ENCODE measurements around the gene AJUBA.

The AJUBA gene

GRCh38 chr14:22978981-22979671 lies 3.2 kb downstream of the AJUBA start:
- TF ChIP-seq BHLHE40 (IDR thresholded peaks at IDR 0.05; ENCODE audit: borderline replicate concordance) (no peak), ZNF384 (IDR thresholded peaks at IDR 0.05) (no peak), L3MBTL2 (conservative IDR thresholded peaks at IDR 0.05) (no peak), TARDBP (IDR thresholded peaks at IDR 0.05) (no peak), HDGF (IDR thresholded peaks at IDR 0.05; ENCODE audit: borderline replicate concordance) (no peak), PKNOX1 (IDR thresholded peaks at IDR 0.05) (no peak), ELF4 (IDR thresholded peaks at IDR 0.05) (no peak), NFRKB (IDR thresholded peaks at IDR 0.05) (no peak), FOXA1 (IDR thresholded peaks at IDR 0.05) (no peak), SP1 (IDR thresholded peaks at IDR 0.05) (no peak), FOXM1 (IDR thresholded peaks at IDR 0.05; ENCODE audit: borderline replicate concordance) (no peak), LEF1 (IDR thresholded peaks at IDR 0.05; ENCODE audit: borderline replicate concordance) (no peak), ARNT (IDR thresholded peaks at IDR 0.05) (no peak), FOXK2 (IDR thresholded peaks at IDR 0.05) (no peak), CTBP1 (IDR thresholded peaks at IDR 0.05; ENCODE audit: borderline replicate concordance) (no peak), SUZ12 (IDR thresholded peaks at IDR 0.05) (no peak)
- no peak for DNase-seq (ENCODE audit: extremely low spot score)
- ChIA-PET CTCF (interaction anchor here (2.2 to 3.3 kb wide), 2 partner anchors 7 to 16 kb away, joined by 4 to 29 read pairs; no protein-coding TSS in a partner anchor), POLR2A (interaction anchor here (1.2 to 4.2 kb wide), 5 partner anchors 11 to 342 kb away, joined by 3 to 27 read pairs (median 15); partner anchors contain the start of gene HAUS4)

GRCh38 chr14:22978487-22978837 lies 3.9 kb downstream of the AJUBA start:
- DNase-seq (ENCODE audit: extremely low spot score) = no peak
- ChIA-PET POLR2A (interaction anchor here (0.9 to 3.9 kb wide), 8 partner anchors 10 to 342 kb away, joined by 3 to 27 read pairs (median 16); partner anchors contain the start of genes CDH24, HAUS4 and PRMT5), CTCF (interaction anchor here (1.5 to 3.3 kb wide), 4 partner anchors 8 to 90 kb away, joined by 4 to 29 read pairs (median 8); no protein-coding TSS in a partner anchor)
- no peak for TF ChIP-seq FOXA1 (IDR thresholded peaks at IDR 0.05)
- no peak for TF ChIP-seq ARNT (IDR thresholded peaks at IDR 0.05)
- no peak for TF ChIP-seq SP1 (IDR thresholded peaks at IDR 0.05)
- no peak for TF ChIP-seq NFRKB (IDR thresholded peaks at IDR 0.05)
- TF ChIP-seq TARDBP (IDR thresholded peaks at IDR 0.05) = no peak
- TF ChIP-seq PKNOX1 (IDR thresholded peaks at IDR 0.05) = no peak
- no peak for TF ChIP-seq FOXK2 (IDR thresholded peaks at IDR 0.05)

GRCh38 chr14:22977684-22978486 lies 4.5 kb downstream of the AJUBA start:
- no peak for DNase-seq (ENCODE audit: extremely low spot score)
- CTCF ChIA-PET = interaction anchor here (1.3 to 3.3 kb wide), 6 partner anchors 9 to 91 kb away, joined by 4 to 29 read pairs (median 7); no protein-coding TSS in a partner anchor
- TF ChIP-seq L3MBTL2 (conservative IDR thresholded peaks at IDR 0.05) = no peak
- no peak for TF ChIP-seq ELF4 (IDR thresholded peaks at IDR 0.05)
- no peak for TF ChIP-seq ARNT (IDR thresholded peaks at IDR 0.05)
- no peak for TF ChIP-seq CTBP1 (IDR thresholded peaks at IDR 0.05; ENCODE audit: borderline replicate concordance)
- no peak for TF ChIP-seq FOXA1 (IDR thresholded peaks at IDR 0.05)
- TF ChIP-seq ZNF384 (IDR thresholded peaks at IDR 0.05) = no peak
- TF ChIP-seq SP1 (IDR thresholded peaks at IDR 0.05) = no peak
- no peak for TF ChIP-seq FOXM1 (IDR thresholded peaks at IDR 0.05; ENCODE audit: borderline replicate concordance)
- no peak for TF ChIP-seq HDGF (IDR thresholded peaks at IDR 0.05; ENCODE audit: borderline replicate concordance)
- no peak for TF ChIP-seq TARDBP (IDR thresholded peaks at IDR 0.05)
- TF ChIP-seq BHLHE40 (IDR thresholded peaks at IDR 0.05; ENCODE audit: borderline replicate concordance) = no peak
- TF ChIP-seq LEF1 (IDR thresholded peaks at IDR 0.05; ENCODE audit: borderline replicate concordance) = no peak
- TF ChIP-seq FOXK2 (IDR thresholded peaks at IDR 0.05) = no peak
- POLR2A ChIA-PET = interaction anchor here (0.9 to 7.3 kb wide), 14 partner anchors 6 to 343 kb away, joined by 3 to 56 read pairs (median 7); partner anchors contain the start of genes AJUBA, CDH24, HAUS4 and PRMT5

GRCh38 chr14:22977434-22977683 lies 5.0 kb downstream of the AJUBA start:
- no peak for DNase-seq (ENCODE audit: extremely low spot score)
- POLR2A ChIA-PET = interaction anchor here (1.0 to 7.3 kb wide), 16 partner anchors 7 to 118 kb away, joined by 3 to 56 read pairs (median 6); partner anchors contain the start of genes AJUBA, C14orf119, CDH24 and HAUS4
- CTCF ChIA-PET = interaction anchor here (1.2 to 3.3 kb wide), 7 partner anchors 9 to 91 kb away, joined by 5 to 29 read pairs (median 7); no protein-coding TSS in a partner anchor
- TF ChIP-seq BHLHE40 (IDR thresholded peaks at IDR 0.05; ENCODE audit: borderline replicate concordance) (no peak), FOXA1 (IDR thresholded peaks at IDR 0.05) (no peak), FOXK2 (IDR thresholded peaks at IDR 0.05) (no peak), FOXM1 (IDR thresholded peaks at IDR 0.05; ENCODE audit: borderline replicate concordance) (no peak)

- CTCF ChIA-PET = interaction anchor here (0.7 to 3.3 kb wide), 8 partner anchors 10 to 95 kb away, joined by 3 to 29 read pairs (median 7); no protein-coding TSS in a partner anchor
- POLR2A ChIA-PET = interaction anchor here (1.0 to 7.3 kb wide), 17 partner anchors 7 to 119 kb away, joined by 3 to 56 read pairs (median 5); partner anchors contain the start of genes AJUBA, C14orf119, CDH24 and HAUS4
- TF ChIP-seq L3MBTL2 (conservative IDR thresholded peaks at IDR 0.05) (no peak), PKNOX1 (IDR thresholded peaks at IDR 0.05) (no peak), BHLHE40 (IDR thresholded peaks at IDR 0.05; ENCODE audit: borderline replicate concordance) (no peak), HDGF (IDR thresholded peaks at IDR 0.05; ENCODE audit: borderline replicate concordance) (no peak), CTBP1 (IDR thresholded peaks at IDR 0.05; ENCODE audit: borderline replicate concordance) (no peak), SUZ12 (IDR thresholded peaks at IDR 0.05) (no peak), TARDBP (IDR thresholded peaks at IDR 0.05) (no peak), ARNT (IDR thresholded peaks at IDR 0.05) (no peak), FOXM1 (IDR thresholded peaks at IDR 0.05; ENCODE audit: borderline replicate concordance) (no peak), FOXA1 (IDR thresholded peaks at IDR 0.05) (no peak), ZNF384 (IDR thresholded peaks at IDR 0.05) (no peak), SP1 (IDR thresholded peaks at IDR 0.05) (no peak), ELF4 (IDR thresholded peaks at IDR 0.05) (no peak), FOXK2 (IDR thresholded peaks at IDR 0.05) (no peak), LEF1 (IDR thresholded peaks at IDR 0.05; ENCODE audit: borderline replicate concordance) (no peak), NFRKB (IDR thresholded peaks at IDR 0.05) (no peak)
- DNase-seq (ENCODE audit: extremely low spot score) = no peak
These were observed 5.5 kb downstream of the AJUBA start for GRCh38 chr14:22976620-22977433.

Measured in HEK293T (cell line).